HG02623 (cell line): Measurements from ENCODE around the gene CTIF.

Experiments
- ATAC-seq: cut with Tn5 transposase; IDR thresholded peaks from one replicate; pipeline ENCODE4 v1.9.1; 2021; ENCODE audit warnings: moderate library complexity; ENCODE audit not compliant: unreplicated experiment

Gene CTIF

DNA sequence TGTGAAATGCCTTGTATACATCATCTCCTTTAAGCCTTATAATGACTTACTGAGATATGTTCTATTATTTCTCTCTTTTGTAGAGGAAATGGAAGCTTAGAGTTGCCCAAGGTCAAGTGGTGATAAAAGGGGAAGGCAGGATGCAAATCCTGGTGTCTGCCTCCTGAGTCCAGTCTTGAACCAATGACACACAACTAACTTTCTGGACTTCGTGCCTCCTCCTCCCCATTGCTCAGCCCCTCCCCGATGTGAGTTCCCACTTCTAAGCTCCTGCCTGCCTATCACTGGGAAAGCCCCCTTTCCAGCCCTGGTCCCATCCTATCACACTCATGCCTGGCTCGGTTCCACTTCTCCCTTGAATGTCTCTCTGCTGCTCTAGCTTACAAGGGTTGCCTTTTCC, 6.9 kb upstream of the CTIF start:
- no peak for ATAC-seq

DNA sequence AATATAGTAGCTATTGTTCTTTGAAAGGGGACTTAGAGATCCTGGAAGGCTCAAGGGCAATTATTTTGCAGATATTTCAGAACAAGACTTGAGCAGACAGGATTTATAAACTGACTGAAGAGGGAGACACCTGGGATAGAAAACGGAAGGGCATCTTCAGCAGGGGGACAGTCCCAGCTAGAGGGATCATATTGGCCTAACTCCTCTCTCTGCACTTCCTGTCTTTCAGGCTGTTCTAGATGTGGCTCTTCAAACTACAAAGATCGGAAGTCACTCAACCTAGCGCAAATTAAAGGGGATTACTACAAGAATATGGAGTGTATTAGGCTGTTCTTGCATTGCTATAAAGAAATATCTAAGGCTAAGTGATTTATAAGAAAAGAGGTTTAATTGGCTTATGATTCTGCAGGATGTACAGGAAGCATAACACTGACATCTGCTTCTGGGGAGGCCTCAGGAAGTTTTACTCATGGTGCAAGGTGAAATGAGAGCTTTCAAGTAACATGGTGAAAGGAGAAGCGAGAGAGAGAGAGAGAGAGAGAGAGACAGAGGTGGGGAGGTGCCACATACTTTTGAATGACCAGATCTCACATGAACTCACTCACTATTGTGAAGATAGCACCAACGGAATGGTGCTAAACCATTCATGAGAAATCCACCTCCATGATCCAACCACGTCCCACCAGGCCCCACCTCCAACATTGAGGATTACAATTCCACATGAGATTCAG, 5.3 kb upstream of the CTIF start:
- no peak for ATAC-seq

DNA sequence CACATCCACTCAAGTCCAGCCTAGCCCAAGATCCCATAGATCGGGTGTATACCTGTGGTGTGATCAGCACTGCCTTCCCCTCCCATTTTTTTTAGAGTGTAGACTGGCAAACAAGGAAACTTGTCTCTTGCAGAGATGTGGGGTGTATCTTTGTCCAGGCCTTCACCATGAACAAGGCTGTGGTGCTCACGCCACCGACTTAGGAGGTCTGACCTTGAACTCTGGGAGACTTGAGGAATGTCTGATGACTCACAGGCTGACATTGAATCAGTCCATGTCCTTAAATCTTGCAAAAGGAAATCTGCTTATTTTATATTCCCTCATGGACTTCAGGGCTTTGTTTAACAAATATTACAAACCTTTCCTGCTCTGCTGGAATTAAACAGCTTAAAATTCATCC, 4.5 kb upstream of the CTIF start:
- no peak for ATAC-seq

DNA sequence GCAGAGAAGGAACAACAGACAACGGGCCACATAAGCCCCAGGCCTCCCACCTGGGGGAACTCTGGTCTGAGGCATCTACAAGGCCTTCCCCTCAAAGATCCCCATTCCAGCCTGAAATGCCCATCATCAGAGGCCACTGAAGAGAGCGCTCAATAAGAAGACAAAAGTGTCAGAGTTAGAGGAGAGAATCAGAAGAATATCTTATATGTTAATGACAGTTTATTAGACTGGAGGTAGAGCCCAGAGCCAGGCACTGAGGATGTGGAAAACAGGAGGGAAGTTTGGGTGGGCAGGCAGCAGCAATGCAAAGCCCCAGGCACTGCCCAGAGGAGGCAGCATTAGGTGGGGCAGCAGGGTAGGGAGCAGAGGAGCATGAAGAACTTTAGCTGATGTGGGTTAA, 2.9 kb upstream of the CTIF start:
- ATAC-seq: no peak

DNA sequence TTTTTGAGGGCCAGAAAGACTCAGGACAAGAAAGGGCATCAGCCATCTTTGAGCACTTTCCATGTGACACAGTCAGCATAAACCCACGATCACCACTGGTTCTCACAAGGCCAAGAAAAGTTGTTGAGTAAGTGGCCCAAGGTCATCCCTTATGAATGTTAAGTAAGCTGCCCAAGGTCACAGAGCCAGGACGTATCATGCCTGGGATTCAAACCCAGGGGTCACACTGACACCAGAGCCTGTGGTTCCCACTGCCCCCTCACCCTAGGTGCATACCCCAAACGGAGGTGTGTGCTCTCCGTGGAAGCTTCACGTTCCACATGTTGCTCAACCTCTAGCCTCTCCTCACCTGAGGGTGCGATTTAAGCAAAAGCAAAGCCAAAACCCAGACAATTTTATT, 2.3 kb upstream of the CTIF start:
- ATAC-seq: no peak

DNA sequence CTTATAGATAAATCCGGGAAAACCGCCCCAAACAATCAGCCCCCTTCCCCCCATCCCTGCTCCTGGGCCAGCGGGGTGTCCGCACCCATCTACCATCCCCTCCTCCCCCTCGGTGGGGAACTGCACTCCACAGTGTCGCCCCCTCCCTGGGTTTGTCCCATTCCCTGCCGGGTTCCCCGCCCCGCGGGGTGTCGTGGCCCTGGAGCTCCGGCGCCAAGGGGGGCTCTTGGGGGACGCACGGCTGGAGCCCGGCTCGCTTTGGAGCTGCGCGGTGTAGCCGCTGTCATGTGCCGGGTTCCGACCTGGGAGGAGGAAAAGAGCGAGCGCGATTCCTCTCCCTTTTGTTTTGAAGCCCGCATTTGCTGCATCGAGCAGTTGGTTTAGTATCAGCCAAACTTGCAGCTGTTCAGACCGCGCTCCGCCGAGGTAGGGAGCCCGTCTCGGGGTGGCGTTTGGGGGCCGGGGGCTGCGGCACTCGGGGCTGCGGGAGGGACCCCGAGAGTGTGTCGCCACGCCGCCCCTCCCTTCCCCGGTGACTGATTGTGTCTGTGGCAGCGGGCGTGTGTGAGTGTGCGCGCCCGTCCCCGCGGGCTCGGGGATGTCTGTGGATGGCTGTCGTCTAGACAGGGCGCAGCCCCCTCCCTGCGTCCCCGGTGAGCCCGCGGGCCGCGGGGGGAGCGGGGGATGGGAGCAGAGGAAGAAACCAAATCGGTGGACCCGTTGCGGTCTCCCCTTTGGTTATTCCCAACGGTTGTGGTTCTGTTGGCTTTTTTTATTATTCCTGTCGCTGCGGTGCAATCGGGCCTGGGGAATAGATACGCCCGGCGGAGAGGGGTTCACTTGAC, 797 bp downstream of the CTIF start:
- ATAC-seq: no peak

DNA sequence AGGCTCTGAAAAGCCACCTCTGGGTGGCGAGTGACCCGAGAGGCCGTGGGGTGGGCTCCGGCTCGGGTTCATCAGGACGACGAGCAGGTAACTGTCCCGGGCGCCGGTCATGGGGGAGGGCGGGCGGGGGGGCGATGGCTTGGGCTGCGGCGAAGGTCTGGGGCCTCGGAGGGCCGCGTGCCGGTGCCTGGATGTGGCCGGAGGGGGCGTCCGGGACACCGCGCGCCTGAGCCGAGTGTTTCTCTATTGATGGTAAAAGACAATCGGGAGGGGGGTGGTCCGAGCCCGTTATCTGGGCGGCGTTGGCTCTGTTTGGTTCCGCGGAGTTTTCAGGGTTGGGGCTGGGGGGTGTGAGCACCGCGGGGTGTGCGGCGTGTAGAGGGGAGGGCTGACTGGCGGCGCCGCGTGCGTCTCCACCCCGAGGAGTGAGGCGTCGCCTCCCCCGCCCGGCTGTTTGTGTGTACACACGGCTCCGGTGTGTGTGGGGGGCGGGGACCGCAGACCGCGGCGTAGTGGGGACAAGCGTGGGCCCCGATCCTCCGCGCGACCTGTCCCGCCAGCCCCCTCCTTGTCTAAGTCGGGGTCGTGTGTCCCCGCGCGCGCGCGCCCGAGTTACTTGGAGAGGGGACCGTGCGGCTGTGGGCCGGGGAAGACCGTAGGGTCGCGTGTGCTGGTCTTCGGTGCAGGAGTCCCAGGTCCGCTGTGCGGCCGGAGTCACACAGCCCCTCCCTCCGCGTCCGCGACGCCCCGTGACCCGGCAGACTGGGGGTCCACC, 1.6 kb downstream of the CTIF start:
- ATAC-seq: no peak

DNA sequence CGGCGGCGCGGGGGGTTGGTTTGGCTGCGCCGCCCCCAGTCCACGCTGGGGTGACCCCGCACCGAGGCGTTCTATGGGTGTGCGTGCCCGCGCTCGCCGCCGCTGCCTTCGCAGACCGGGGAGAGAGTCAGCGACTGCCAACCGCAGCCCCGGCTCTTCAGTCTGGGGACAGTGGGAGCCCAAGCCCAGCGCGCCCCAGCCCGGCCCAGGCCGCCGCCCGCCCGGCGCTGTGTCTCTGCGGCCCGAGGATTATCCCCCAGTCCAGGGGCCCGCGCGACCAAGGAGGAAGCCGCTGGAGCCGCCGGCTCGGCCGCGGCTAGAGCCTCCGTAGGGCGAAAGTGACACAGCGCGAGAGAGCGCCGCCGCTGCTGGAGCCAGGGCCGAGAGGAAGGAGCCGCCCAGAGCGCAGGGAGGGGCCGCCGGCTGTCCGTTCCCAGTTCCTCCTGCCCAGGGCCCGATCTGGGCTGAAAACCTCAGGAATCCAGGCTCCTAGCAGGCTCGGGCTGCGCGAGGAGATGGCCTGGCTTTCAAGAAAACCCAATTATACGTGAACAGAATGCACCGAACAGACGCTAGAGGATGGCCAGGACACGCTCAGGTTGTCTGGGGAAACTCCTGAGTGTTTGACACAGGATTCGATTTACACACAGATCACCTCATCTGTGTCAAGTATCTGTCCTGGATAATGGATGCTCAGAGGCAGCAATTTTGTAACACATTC, 2.4 kb downstream of the CTIF start:
- ATAC-seq: no peak

DNA sequence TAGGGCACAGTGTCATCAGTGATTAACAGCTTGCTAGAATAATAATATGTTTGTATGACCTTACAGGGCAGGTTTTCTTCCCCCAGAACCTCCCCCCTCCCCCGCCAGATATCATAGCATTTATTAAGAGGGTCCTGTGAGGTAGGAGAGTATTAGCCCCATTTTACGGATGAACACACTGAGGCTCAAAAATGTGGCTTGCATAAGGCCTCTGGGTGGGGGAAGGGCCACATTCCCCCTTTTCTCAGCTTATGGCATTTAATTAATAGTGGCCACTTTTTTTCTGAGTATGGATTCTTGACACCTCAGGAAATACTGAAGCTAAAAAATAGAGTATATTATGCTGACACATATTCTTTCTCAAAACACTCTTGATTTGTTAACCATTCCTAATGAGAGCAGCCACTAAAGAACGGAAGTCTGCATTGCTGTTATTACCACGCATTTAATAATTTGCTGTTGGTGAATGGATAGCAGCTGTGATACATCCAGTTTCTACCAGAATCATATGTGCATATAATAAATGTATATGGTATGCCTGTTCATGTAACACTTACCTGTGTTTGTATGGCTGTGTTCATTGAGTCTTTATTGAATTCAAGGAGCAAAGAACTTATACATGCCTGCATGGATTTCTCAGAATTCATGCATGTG, 3.0 kb downstream of the CTIF start:
- ATAC-seq: no peak

DNA sequence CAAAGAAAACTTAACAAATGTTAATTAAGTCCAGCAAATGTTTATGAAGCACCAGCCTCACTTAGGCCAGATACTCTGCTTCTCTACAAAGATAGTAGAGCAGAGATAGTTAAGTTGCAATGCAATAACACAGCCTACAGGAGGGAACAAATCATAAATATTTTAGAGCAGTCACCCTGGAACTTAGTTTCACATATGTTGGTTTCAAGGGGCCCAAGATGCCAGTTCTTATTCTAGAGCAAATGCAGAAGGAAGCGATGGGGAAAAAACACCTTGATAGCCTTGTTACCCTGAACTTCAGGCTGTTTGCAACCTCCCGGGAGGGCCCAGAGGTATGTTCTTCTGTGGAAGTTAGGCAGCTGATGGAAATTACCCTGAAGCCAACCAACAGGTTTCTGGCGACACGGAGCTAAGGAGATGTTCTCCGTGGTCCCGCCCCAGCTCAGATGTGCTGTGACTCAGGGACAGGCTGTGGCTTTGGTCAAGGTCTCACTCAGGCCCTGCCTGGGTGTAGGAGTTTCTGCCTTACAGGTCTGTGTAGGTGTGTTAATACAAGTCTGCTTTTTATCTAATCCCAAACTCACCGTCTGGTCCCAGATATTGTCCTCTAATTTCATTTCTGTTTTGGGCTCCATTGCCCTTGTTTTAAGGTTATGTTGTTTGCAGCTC, 3.8 kb downstream of the CTIF start:
- no peak for ATAC-seq

DNA sequence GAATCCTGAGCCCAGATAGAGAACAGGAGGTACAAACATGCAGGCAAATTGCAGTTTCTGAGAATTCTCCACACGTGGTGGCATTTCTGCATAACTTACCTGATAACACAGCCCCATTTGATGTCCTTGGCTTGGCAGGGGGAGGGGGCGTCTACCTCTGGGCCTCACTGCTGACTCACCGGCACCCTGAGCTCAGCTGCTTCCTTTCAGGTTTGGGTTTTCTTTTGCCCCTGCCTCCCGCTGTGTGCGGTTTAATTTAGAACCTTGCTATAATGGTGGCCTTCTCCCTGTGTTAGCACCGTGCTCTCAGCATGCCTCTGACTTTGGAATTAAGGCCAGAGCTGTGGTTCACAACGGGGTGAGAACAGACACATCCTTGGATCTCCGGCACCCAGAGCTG, 4.4 kb downstream of the CTIF start:
- no peak for ATAC-seq

DNA sequence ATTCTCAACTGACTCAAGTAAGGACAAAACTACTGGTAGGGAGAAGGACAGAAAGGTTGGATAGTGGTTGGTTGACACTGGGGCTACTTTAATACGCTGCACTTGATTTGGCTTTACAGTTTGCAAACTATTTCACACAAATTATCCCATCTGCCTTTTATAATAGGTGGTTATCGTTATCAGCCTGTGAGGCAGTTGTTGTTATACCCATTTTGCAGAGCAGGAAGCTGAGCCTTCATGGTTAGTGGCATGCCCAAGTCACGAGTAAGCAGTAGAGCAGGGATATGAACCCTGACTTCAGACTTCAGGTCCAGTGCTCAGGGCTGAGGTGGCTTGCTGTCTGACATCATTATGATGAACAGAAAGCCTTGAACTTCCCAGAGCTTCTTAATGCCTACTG, 5.3 kb downstream of the CTIF start:
- no peak for ATAC-seq

DNA sequence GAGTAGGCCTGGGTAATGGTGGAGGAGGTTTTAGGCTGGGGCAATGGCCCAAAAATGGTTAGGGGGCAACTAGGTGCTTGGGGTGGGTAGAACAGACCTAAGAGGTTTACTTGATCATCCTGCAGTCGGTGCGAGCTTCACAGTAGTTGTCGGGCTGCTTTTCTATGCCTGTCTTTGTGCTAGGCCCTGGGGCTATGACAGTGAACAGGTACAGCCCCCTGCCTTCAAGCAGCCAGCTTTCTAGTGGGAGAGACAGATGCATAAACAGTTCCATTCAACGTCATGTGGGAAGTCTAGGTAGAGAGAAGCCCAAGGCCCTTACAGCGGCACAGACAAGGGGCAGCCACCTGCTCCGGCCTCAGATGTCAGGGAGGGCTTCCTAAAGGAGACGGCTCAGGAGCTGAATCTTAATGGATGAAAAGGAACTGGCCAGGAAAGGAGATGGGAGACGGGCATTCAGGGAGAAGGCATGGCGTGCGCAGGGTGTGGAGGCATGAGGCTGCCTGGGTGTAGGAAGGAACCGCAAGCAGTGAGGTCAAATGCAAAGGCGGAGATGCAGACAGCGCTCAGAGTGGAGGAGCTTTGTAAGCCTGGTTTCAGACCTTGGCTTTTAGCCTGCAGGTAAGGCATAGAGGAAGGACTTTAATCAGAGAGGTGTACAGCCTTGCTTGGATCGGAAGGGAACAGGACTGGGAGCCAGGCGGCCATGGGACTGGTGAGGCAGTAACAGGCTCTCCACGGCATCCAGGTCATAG, 6.0 kb downstream of the CTIF start:
- no peak for ATAC-seq

DNA sequence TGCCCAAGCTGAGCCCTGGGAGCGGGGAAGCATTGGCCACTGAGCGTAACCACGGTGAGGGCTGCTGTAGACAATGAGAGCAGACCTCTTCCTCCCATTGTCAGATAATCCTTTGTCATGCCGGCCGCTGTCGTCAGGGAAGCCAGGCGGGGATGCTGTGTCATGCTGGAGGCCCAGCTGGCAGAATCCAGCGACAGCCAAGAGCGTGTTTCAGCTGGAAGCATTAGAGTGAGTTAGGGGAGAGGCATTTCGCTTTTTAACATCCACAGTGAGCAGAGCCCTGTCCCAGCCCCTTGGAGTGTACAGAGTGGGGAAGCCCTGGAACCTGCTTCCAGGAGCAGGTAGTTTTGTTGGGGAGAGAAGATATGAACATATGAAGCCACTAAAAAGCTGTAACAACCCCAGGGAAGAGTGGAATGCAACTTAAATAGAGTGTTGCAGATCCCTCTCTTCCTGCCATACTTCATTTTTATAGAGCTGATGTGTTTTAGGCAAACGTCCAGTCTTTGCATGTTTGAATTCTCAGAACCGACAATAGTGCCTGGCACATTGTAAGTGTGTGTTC, 7.0 kb downstream of the CTIF start:
- no peak for ATAC-seq

DNA sequence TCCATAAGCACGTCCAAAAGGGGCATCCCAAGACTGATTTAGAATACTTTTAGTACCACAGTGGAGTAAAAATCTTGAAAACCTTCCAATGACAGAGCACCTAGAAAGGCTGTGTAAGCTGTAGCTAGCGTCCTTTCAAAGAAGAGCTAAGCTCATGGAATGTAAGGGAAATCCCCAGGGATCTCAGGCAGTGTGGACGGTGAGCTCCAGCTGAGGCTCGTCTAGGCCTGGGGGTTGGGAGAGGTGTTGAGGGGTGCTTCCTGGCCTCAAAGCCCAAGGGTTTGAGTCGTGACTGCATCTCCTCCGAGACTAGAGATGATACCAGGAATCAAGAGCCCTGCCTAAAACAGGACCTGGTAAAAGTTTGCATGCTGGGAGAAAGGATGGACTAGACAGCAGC, 7.6 kb downstream of the CTIF start:
- ATAC-seq: no peak

DNA sequence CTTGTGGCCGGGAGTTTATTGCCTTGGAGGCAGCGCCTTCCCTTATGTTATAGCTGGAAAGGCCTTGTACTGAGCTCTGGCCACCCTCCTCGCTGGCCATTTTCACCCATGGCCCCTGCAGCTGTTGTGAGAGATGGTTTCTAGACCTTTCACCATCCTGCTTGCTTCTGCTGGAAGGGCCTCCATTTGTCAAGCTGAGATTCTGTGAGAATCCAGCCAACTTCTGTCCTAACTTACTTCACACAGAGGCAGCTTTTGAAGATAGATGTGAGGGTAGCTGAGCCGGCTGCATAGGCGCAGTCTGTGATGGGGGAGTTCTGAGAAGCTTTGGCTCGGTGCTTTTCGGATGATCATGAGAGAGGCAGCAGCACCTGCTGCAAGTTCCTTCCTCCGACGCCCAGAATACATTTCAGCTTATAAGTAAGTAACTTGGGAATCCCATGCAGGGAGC, 8.7 kb downstream of the CTIF start:
- ATAC-seq: no peak

DNA sequence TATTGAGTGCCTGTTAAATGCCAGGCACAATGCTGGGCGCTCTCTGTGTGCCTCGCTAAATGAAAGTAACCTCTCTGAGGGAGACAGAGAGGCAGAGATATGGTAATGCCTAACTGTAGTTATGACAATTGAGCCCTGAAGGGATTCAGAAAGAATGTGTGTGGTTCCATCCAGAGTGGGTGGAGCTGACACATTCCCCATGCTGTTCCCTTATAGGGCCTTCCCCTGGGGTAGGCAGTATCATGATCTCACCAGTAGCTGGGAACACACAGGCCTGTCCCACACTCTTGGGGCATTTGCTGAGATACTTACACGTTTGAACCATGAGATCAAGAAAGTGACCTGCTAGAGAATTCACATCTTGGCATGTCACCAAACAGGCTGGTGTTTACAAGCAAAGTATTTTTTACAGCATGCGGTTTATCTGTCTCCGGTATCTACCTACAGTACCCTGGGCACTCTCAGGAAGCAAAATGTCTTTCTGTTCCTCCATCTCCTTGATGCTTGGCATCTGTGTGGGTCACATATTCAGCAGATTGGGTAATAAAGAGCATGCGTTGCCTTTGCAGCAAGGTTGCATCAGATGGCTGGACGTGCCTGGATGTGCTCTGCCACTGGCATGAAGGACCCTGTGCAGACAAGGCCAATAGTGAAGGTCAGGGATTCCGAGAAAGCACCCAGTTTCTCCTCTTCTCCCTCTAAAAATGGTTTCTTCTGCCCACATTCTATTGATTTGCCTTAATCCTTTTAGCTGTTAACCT, 9.4 kb downstream of the CTIF start:
- no peak for ATAC-seq

DNA sequence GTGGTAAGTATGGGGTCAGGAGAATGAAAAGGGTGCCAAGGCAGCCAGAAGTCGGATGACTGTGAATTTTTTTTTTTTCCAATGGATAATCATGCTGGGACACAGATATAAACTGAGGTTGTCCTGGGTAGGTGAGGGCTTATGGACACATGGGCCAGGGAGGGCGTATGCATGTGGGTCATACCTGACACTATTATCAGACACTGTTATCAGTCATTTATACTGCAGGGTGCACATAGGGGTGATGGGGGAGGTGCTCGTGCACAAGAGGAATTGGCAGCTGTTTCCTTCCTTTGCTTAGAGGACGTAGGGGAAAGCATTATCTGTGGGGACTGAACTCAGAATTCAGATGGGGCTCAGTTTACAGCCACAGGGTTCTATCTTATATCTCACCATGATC, 10.1 kb downstream of the CTIF start:
- ATAC-seq: no peak
